Subcutaneous abdominal adipose tissue (tissue), 5 donors: ENCODE measurements around the gene GSG1.
"Not testable (repeated sequence)": the region's sequence is repeated elsewhere in the genome, so short reads cannot be mapped to it uniquely, and the experiment has no call there.

Experiments used
- H3K27ac ChIP-seq: one replicate; pipeline ENCODE4 v1.7.0; 2013; ENCODE audit warnings: low read depth, mild to moderate bottlenecking, inconsistent platforms, low read length, moderate library complexity
- H3K27me3 ChIP-seq, 5 donors: one replicate each; pipeline ENCODE4 v1.7.0; 2013; ENCODE audit warnings: low read length in 5 of 5, inconsistent platforms in 1 of 5; ENCODE audit not compliant: control insufficient read depth in 5 of 5, insufficient read depth in 4 of 5
- H3K36me3 ChIP-seq, 5 donors: one replicate each; pipeline ENCODE4 v1.7.0; 2013; ENCODE audit warnings: low read length in 5 of 5; ENCODE audit not compliant: control insufficient read depth in 5 of 5, insufficient read depth in 5 of 5
- H3K4me1 ChIP-seq, 5 donors: one replicate each; pipeline ENCODE4 v1.7.0; 2013; ENCODE audit warnings: low read length in 5 of 5, mild to moderate bottlenecking in 3 of 5, moderate library complexity in 1 of 5; ENCODE audit not compliant: control insufficient read depth in 5 of 5, insufficient read depth in 5 of 5
- H3K4me3 ChIP-seq, 5 donors: one replicate each; pipeline ENCODE4 v1.7.0; 2013; ENCODE audit warnings: low read length in 5 of 5, low read depth in 1 of 5
- H3K9ac ChIP-seq, 5 donors: one replicate each; pipeline ENCODE4 v1.7.0; 2013; ENCODE audit warnings: low read length in 5 of 5, mild to moderate bottlenecking in 4 of 5, moderate library complexity in 3 of 5
- H3K9me3 ChIP-seq, 5 donors: one replicate each; pipeline ENCODE4 v1.7.0; 2013; ENCODE audit warnings: low read length in 5 of 5; ENCODE audit not compliant: control insufficient read depth in 5 of 5
- donor health status: healthy.
- donor health status: healthy.
- donor health status: healthy.
- donor health status: healthy.
- donor health status: healthy.

GSG1 gene

DNA sequence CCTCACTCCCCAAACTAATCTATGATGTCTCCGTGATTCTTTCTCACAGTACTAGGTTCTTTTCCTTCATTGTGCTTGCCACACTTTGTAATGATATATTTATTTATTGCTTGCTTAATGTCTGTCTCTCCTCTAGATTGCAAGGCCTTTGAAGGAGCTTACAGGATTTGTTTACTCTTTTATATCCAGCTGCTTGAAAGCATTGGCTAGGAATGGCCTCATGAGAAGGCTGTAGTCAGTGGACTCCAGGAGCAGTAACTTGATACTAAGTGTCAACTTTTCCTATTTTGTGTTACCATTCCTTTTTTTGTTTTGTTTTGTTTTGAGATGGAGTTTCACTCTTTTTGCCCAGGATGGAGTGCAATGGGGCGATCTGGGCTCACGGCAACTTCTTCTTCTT is 66.6 kb downstream of the GSG1 start:
- Histone ChIP-seq H3K4me1 (peaks cover 0 to 3% (median 0%) of the 10 kb centered on the region in 5 donors), H3K36me3 (no peaks in the 10 kb centered on the region)

DNA sequence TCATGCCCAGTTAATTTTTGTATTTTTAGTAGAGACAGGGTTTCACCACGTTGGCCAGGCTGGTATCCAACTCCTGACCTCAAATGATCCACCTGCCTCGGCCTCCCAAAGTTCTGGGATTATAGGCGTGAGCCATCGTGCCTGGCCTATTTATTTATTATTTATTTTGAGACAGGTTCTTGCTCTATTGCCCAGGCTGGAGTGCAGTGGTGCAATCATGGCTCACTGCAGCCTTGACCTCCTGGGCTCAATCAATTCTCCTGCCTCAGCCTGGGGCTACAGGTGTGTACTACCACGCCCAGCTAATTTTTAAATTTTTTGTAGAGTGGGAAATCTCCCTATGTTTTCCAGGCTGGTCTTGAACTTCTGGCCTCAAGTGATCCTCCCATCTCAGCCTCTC is 68.1 kb downstream of the GSG1 start:
- H3K9ac ChIP-seq, H3K36me3 ChIP-seq, H3K9me3 ChIP-seq, H3K27me3 ChIP-seq, H3K27ac ChIP-seq, H3K4me3 ChIP-seq, H3K4me1 ChIP-seq: not testable (repeated sequence)

More for the DNA sequence above, 66.6 kb downstream of the GSG1 start:
- Histone ChIP-seq H3K4me3 (no peak overlapping the region), H3K27me3 (no peaks in the 10 kb centered on the region), H3K27ac (no peak overlapping the region), H3K9ac (no peak overlapping the region), H3K9me3 (no peaks in the 10 kb centered on the region)
